Measurements from ENCODE around the gene SELENON. TPM values are rescaled to one million over a fixed set of nuclear protein-coding genes. Genes with fewer than 3 reads are reported as not detected.

SELENON gene
- total and polyA plus RNA-seq, 2 of the 8 experiments (the other 6 are each of a cell fraction or from before 2014, with no cell fraction given) = 43.0 to 77.6 TPM

DNA sequence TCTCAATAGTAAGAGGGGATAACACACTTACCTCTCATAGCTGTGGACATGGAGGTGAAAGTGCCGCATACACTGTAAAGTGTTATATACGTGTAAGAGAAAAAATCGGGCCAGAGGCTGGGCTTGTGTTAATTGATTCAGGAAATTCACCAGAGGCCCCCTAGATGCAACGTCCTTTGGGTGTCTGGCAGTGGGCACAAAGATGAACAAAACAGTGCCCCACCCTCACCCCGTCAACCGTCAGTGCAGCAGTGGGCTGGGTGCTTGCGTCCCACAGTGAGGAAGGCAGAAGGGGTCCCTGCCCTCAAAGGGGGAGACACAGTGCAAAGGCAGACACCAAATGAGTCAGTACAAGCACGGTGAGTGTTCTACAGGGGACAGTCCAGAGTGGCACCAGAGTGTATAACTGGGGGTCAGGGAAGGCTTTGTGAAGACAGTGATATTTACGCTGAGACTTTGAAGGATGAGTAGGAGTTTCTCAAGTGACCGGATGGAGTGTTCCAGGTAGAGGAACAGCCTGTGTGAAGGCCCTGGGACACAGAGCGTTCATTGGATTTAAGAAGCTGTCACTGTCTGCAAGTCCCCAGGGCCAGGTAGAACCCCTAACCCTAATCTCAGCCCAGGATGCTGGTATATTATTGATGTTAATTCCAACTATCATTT, 13.2 kb downstream of the SELENON start (continued):
- TF ChIP-seq BACH1 (IDR thresholded peaks at IDR 0.05; ENCODE audit: low read length) (no peak), CEBPB (IDR thresholded peaks at IDR 0.05; ENCODE audit: low read depth, low read length) (no peak), SP1 (IDR thresholded peaks at IDR 0.05; ENCODE audit: low read depth, low read length) (no peak), SRF (IDR thresholded peaks at IDR 0.05; ENCODE audit: low read depth, low read length) (no peak), SIX5 (IDR thresholded peaks at IDR 0.05; ENCODE audit: low read depth, low read length) (no peak), SIN3A (conservative IDR thresholded peaks at IDR 0.05 in 1 of 2, IDR thresholded peaks at IDR 0.05 in 1 of 2; ENCODE audit: low read depth in 1 of 2, low read length in 2 of 2) (no peak), MAFK (IDR thresholded peaks at IDR 0.05; ENCODE audit: low read depth, low read length) (no peak), SP4 (IDR thresholded peaks at IDR 0.05; ENCODE audit: low read length) (no peak)
- TF ChIP-seq, protein P1, sequence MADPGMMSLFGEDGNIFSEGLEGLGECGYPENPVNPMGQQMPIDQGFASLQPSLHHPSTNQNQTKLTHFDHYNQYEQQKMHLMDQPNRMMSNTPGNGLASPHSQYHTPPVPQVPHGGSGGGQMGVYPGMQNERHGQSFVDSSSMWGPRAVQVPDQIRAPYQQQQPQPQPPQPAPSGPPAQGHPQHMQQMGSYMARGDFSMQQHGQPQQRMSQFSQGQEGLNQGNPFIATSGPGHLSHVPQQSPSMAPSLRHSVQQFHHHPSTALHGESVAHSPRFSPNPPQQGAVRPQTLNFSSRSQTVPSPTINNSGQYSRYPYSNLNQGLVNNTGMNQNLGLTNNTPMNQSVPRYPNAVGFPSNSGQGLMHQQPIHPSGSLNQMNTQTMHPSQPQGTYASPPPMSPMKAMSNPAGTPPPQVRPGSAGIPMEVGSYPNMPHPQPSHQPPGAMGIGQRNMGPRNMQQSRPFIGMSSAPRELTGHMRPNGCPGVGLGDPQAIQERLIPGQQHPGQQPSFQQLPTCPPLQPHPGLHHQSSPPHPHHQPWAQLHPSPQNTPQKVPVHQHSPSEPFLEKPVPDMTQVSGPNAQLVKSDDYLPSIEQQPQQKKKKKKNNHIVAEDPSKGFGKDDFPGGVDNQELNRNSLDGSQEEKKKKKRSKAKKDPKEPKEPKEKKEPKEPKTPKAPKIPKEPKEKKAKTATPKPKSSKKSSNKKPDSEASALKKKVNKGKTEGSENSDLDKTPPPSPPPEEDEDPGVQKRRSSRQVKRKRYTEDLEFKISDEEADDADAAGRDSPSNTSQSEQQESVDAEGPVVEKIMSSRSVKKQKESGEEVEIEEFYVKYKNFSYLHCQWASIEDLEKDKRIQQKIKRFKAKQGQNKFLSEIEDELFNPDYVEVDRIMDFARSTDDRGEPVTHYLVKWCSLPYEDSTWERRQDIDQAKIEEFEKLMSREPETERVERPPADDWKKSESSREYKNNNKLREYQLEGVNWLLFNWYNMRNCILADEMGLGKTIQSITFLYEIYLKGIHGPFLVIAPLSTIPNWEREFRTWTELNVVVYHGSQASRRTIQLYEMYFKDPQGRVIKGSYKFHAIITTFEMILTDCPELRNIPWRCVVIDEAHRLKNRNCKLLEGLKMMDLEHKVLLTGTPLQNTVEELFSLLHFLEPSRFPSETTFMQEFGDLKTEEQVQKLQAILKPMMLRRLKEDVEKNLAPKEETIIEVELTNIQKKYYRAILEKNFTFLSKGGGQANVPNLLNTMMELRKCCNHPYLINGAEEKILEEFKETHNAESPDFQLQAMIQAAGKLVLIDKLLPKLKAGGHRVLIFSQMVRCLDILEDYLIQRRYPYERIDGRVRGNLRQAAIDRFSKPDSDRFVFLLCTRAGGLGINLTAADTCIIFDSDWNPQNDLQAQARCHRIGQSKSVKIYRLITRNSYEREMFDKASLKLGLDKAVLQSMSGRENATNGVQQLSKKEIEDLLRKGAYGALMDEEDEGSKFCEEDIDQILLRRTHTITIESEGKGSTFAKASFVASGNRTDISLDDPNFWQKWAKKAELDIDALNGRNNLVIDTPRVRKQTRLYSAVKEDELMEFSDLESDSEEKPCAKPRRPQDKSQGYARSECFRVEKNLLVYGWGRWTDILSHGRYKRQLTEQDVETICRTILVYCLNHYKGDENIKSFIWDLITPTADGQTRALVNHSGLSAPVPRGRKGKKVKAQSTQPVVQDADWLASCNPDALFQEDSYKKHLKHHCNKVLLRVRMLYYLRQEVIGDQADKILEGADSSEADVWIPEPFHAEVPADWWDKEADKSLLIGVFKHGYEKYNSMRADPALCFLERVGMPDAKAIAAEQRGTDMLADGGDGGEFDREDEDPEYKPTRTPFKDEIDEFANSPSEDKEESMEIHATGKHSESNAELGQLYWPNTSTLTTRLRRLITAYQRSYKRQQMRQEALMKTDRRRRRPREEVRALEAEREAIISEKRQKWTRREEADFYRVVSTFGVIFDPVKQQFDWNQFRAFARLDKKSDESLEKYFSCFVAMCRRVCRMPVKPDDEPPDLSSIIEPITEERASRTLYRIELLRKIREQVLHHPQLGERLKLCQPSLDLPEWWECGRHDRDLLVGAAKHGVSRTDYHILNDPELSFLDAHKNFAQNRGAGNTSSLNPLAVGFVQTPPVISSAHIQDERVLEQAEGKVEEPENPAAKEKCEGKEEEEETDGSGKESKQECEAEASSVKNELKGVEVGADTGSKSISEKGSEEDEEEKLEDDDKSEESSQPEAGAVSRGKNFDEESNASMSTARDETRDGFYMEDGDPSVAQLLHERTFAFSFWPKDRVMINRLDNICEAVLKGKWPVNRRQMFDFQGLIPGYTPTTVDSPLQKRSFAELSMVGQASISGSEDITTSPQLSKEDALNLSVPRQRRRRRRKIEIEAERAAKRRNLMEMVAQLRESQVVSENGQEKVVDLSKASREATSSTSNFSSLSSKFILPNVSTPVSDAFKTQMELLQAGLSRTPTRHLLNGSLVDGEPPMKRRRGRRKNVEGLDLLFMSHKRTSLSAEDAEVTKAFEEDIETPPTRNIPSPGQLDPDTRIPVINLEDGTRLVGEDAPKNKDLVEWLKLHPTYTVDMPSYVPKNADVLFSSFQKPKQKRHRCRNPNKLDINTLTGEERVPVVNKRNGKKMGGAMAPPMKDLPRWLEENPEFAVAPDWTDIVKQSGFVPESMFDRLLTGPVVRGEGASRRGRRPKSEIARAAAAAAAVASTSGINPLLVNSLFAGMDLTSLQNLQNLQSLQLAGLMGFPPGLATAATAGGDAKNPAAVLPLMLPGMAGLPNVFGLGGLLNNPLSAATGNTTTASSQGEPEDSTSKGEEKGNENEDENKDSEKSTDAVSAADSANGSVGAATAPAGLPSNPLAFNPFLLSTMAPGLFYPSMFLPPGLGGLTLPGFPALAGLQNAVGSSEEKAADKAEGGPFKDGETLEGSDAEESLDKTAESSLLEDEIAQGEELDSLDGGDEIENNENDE (IDR thresholded peaks at IDR 0.05; ENCODE audit: insufficient replicate concordance, low read length) = no peak

All from H1 (cell line).